Skeletal muscle satellite cell (primary cell): ENCODE data around the gene SRCIN1.
"Not testable (repeated sequence)": the region's sequence is repeated elsewhere in the genome, so short reads cannot be mapped to it uniquely, and the experiment has no call there.

Source experiments
- H3K27me3 ChIP-seq: 2 replicates; pipeline ENCODE4 v1.7.0; 2013; ENCODE audit warnings: low read length; ENCODE audit not compliant: control insufficient read depth, insufficient read depth
- H3K36me3 ChIP-seq: 2 replicates; pipeline ENCODE4 v1.7.0; 2013; ENCODE audit warnings: mild to moderate bottlenecking, control low read depth, low read length; ENCODE audit not compliant: insufficient read depth
- H3K4me1 ChIP-seq: 2 replicates; pipeline ENCODE4 v1.7.0; 2013; ENCODE audit warnings: low read length; ENCODE audit not compliant: control insufficient read depth, insufficient read depth
- H3K4me2 ChIP-seq: 2 replicates; pipeline ENCODE4 v1.7.0; 2013; ENCODE audit warnings: mild to moderate bottlenecking, low read length
- H3K4me3 ChIP-seq: 2 replicates; pipeline ENCODE4 v1.7.0; 2013; ENCODE audit warnings: low read length
- H3K9ac ChIP-seq: 2 replicates; pipeline ENCODE4 v1.7.0; 2013; ENCODE audit warnings: mild to moderate bottlenecking, low read depth, low read length, moderate library complexity
- H3K9me3 ChIP-seq: replicated peaks from 2 replicates; pipeline ENCODE4 v1.7.0; 2013; ENCODE audit warnings: mild to moderate bottlenecking, control low read depth, low read length

The SRCIN1 gene

DNA sequence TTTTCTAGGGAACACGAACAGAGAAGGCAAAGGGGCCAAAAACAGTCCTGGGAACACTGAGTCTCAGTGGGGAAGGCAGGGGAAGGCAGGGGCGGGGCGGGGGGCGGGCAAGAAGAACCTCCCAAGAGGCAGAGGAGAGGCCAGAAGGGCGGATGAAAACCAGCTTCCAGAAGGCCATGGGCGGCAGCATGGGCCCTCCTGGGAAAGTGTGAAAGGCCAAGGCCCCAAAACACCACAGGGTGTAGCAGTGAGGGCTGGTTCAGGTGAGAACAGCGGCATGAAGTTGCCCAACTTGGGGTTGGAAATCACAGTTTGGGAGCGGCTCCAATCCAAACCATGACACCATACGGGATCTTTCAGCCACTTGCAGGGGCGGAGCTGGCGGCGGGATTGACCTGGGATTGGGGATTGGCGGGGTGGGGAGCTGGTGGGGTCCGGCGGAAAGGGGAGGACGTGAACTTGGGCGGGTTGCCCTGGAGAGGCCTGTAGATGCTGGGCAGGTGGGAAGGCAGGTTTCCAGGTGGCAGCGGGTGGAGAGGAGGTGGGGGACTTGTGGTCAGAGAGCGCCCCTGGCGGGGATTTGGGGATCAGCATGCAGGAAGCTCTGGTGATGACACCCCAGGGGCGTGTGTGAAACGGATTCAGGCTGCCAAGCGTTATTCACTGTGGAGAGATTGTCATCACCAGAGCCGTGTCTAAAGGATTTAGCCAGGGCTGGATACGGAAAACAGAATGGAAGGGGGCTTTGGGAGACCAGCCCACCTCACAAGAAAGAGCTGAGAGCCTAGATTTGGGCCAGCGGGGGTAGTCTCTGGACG, 96.6 kb downstream of the SRCIN1 start:
- no peak overlapping the region for H3K9ac ChIP-seq
- H3K4me2 ChIP-seq = peak overlapping the region; percentile 67
- H3K4me1 ChIP-seq = peaks cover 40% of the 10 kb centered on the region
- H3K36me3 ChIP-seq = peaks cover 26% of the 10 kb centered on the region
- H3K9me3 ChIP-seq = no peaks in the 10 kb centered on the region
- no peaks in the 10 kb centered on the region for H3K27me3 ChIP-seq
- H3K4me3 ChIP-seq = peak overlapping the region; percentile 7

DNA sequence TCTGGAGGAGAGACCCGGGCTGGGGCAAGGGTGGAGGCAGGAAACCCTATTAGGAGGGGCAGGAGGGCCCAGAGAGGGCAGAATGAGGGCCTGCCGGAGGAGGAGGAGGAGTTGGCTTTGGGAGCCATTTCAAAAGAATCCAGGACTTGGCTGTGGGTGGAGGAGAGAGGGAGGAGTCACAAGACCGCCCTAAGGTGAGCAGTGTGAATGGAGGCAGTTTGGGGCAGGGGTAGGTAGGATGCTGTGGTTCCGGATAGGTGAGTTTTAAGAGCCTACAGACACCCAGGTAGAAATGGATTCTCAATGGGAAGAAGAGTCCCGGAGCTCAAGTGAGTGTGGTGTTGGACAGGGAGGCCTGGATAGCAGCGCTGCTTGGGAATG, 97.2 kb downstream of the SRCIN1 start:
- H3K9me3 ChIP-seq = no peaks in the 10 kb centered on the region
- peaks cover 40% of the 10 kb centered on the region for H3K4me1 ChIP-seq
- H3K4me3 ChIP-seq = no peak overlapping the region
- peaks cover 31% of the 10 kb centered on the region for H3K36me3 ChIP-seq
- no peaks in the 10 kb centered on the region for H3K27me3 ChIP-seq
- no peak overlapping the region for H3K4me2 ChIP-seq
- no peak overlapping the region for H3K9ac ChIP-seq

DNA sequence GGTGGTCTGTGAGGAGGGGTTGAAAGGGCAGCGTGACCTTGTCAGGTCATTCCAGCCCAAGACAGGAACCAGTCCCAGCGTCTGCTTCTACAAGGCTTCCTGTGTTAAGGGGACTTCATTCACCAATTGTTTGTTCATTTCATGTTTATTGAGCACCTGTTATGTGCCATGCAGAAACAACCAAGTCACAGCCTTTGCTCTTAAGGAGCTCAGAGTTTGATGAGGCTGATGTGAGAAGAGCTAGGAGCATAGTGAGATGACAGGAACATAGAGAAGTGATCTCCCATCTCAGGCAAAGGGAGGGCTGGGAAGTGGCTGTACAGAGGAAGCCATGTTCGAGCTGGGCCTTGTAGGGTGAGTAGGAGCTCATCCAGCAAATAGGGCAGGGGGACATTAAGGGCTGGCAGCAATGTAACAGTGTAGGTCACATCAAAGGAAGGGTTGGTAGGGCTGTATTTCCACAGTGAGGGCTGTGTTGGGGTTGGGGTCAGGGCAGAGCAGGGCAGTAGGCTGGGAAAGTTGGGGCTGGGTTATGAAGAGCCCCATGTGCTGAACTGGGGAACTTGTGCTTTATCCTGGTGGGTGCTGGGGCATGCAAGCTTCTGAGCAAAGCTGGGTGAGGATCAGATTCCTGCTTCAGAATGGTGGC, 97.7 kb downstream of the SRCIN1 start:
- no peak overlapping the region for H3K4me3 ChIP-seq
- H3K9me3 ChIP-seq = no peaks in the 10 kb centered on the region
- peaks cover 40% of the 10 kb centered on the region for H3K4me1 ChIP-seq
- peaks cover 36% of the 10 kb centered on the region for H3K36me3 ChIP-seq
- H3K4me2 ChIP-seq = no peak overlapping the region
- H3K27me3 ChIP-seq = no peaks in the 10 kb centered on the region
- H3K9ac ChIP-seq = no peak overlapping the region

DNA sequence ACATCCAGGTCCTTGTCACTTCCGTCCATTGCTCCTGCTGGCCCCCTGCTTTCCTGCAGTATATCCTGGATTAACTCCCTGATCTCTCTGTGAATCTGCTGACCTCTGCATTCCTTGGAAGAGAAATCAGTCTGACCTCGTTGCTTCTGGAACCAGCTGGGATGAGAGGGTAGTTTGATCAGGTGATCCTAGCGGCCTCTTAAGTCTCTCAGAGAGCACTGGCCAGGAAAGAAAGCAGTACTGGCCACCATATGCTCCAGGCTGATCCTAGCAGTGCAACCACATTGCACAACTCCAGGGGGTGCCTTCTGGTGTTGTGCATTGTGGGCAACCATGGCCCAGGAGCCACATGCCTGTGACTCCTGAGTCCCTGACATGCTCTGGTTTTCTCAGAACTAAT, 98.3 kb downstream of the SRCIN1 start:
- H3K9ac ChIP-seq = no peak overlapping the region
- H3K4me1 ChIP-seq = peaks cover 40% of the 10 kb centered on the region
- H3K27me3 ChIP-seq = no peaks in the 10 kb centered on the region
- no peak overlapping the region for H3K4me3 ChIP-seq
- no peak overlapping the region for H3K4me2 ChIP-seq
- peaks cover 41% of the 10 kb centered on the region for H3K36me3 ChIP-seq
- H3K9me3 ChIP-seq = no peaks in the 10 kb centered on the region

DNA sequence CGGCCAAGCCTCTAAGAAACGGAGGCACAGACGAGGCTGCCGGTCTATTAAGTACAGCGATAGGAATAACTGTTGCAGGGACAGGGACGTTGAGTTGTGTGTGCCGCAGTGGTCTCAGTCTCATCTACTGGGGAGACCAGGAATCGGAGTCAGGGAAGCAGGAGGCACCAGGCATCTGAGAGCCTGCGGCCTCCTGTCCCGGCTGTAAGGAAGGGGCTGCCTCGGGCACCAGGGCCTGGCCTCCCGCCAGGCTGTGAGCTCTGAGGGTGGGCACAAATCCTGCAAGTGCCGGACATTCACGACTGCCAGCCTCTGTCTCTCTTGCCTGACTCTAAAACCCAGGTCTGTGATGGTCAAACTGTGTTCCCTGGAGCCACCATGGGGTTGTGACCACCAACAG, 101.5 kb downstream of the SRCIN1 start:
- peaks cover 10% of the 10 kb centered on the region for H3K4me1 ChIP-seq
- H3K9me3 ChIP-seq = no peaks in the 10 kb centered on the region
- peaks cover 53% of the 10 kb centered on the region for H3K36me3 ChIP-seq
- H3K4me3 ChIP-seq = no peak overlapping the region
- no peak overlapping the region for H3K4me2 ChIP-seq
- no peak overlapping the region for H3K9ac ChIP-seq
- H3K27me3 ChIP-seq = no peaks in the 10 kb centered on the region

DNA sequence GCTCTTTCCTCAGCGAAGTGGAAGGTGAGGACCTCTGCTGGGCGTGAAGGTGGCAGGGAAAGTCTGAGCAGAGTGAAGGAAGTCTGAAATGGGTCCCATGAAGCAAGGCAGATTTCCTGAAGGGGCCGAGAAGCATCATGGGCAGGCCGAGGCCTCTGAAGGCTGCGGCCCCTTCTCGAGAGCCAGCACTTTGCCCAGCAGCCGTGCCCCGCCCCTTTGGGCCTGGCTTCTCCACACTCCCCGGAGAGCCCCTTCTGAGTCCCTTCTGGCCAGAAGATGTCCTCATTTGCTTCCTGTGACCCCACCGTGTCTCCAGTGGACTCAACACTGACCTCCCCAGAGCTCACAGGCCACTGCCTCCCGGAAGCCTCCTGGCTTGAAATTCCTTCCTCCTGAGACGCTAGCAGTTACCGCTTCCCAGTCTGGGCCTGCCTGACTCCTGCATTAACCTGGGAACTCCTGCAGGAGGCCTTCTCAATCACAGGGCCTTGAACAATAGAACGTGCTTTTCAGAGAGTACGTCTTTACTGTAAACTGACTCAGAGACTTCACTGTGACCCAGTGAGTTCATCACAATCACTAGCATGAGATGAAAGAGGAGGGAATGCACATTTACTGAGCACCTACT, 102.4 kb downstream of the SRCIN1 start:
- peaks cover 55% of the 10 kb centered on the region for H3K36me3 ChIP-seq
- not testable (repeated sequence) for H3K27me3 ChIP-seq

DNA sequence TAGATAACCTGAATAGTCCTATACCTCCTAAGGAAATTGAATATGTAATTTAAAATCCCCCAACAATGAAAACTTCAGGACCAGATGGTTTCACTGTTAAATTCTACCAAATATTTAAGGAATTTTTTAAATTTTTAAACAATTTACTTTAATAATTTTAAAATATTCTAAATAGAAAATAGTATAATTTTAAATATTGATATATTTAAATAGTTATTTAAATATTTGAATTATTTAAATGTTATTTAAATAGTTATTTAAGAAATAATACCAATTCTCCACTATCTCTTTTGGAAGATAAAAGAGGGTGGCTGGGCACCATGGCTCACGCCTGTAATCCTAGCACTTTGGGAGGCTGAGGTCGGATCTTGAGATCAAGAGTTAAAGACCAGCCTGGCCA, 104.0 kb downstream of the SRCIN1 start:
- not testable (repeated sequence) for H3K4me1 ChIP-seq, H3K9ac ChIP-seq, H3K9me3 ChIP-seq, H3K4me3 ChIP-seq, H3K27me3 ChIP-seq, H3K4me2 ChIP-seq
- H3K36me3 ChIP-seq = peaks cover 54% of the 10 kb centered on the region

More for the DNA sequence above, 102.4 kb downstream of the SRCIN1 start:
- H3K9me3 ChIP-seq, H3K4me1 ChIP-seq, H3K4me2 ChIP-seq, H3K9ac ChIP-seq, H3K4me3 ChIP-seq: not testable (repeated sequence)

DNA sequence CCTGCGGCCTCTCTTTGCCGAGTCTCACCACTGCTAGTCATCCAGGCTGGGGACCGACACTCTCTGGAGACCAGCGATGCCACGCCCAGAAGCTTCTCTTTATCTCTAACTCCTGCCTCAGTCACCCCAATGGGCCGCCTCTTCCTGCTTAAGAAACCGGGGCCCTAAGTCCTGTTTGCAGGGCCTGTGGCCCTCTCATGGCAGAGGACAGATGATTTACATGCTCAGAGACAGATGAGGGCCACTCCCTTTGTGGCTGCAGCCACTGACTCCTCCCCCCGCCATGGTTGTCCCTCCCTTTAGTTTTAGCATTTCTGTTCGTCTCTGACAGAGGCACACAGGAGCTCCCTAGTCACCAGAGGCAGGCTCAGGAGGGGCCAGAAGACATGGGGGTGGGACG, 106.5 kb downstream of the SRCIN1 start:
- not testable (repeated sequence) for H3K4me2 ChIP-seq, H3K4me3 ChIP-seq, H3K27me3 ChIP-seq, H3K9ac ChIP-seq, H3K9me3 ChIP-seq, H3K4me1 ChIP-seq
- peaks cover 57% of the 10 kb centered on the region for H3K36me3 ChIP-seq

DNA sequence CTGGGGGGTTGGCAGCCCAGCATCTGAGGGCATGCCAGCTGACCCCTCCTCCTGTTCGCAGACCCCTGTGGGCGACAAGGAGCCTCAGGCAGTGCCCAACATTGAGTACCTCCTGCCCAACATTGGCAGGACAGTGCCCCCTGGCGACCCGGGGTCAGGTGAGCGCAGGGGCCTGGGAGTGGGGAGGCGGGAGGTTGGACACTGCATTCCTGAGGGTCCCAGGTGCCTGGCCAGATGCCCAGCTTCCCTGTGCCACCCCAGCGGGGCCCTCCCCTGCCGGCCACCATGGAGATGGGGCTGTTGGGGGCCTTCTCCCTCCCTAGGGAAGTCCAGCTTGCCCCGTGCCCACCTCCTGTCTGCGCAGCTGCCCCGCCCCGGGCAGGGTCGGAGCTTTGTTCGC, 107.4 kb downstream of the SRCIN1 start:
- no peaks in the 10 kb centered on the region for H3K9me3 ChIP-seq
- no peak overlapping the region for H3K9ac ChIP-seq
- H3K4me3 ChIP-seq = no peak overlapping the region
- no peaks in the 10 kb centered on the region for H3K4me1 ChIP-seq
- no peak overlapping the region for H3K4me2 ChIP-seq
- H3K36me3 ChIP-seq = peaks cover 58% of the 10 kb centered on the region
- no peaks in the 10 kb centered on the region for H3K27me3 ChIP-seq

DNA sequence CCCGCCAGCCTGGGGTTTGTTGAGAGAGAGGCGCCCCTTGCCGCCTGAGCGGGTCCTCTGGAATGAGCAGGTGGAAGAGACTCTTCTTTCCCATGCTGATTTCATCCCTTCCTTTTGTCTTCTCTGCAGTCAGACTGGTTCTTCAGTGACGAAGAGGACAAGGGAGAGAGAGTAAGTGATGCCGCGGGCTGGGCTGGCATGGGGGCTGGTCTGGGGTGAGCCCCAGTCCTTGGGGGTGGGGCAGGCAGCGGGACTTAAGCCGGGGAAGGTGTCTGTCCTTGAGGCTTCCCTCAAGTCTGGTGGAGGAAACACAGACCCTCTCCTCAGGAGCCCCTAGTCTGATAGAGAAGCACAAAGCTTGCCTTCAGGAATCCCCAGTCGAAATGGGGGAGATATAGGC, 108.1 kb downstream of the SRCIN1 start:
- H3K4me1 ChIP-seq, H3K27me3 ChIP-seq, H3K4me3 ChIP-seq, H3K9ac ChIP-seq, H3K4me2 ChIP-seq, H3K9me3 ChIP-seq: not testable (repeated sequence)
- H3K36me3 ChIP-seq = peaks cover 59% of the 10 kb centered on the region

DNA sequence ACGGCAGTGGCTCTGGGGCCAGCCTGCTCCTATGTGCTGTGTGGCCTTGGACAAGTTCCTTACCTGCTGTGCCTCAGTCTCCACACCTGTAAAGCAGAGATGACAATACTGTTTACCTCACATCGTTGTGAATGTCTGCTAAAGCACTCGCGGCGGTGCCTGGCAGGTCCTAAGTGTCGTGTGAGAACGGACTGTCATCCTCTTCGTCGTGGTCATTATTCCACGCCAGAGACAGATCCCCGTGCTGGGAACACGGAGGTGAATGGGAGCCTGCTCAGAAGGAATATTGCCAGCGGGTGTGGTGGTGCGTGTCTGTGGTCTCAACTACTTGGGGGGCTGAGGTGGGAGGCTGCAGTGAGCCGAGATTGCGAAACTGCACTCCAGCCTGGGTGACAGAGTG, 111.6 kb downstream of the SRCIN1 start:
- not testable (repeated sequence) for H3K4me3 ChIP-seq, H3K4me2 ChIP-seq
- H3K36me3 ChIP-seq = peaks cover 68% of the 10 kb centered on the region

More for the DNA sequence above, 111.6 kb downstream of the SRCIN1 start:
- H3K9ac ChIP-seq, H3K4me1 ChIP-seq, H3K27me3 ChIP-seq, H3K9me3 ChIP-seq: not testable (repeated sequence)
